ENCODE results near the gene SEC14L1.

DNA sequence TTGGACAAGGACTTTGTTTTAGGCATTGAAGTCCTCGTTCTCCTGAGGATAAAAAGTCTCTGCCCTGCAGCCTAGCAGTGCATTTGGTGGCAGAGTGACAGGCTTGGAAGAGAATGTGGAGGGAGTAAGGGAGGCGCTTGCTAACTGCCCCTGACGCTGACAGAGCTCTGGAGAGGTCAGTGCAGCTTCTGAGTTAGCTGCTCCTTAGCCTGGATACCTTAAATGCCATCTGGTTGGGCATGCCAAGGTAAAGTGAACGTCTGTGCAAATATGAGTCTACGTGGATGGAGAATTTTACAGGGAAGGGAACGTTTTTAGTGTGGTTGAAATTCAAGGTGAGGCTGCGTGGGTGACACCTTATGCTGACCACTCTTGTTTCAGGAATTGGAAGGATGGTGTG lies 44.4 kb downstream of the SEC14L1 start:
- TF ChIP-seq SREBF2 (IDR thresholded peaks at IDR 0.05) (no peak), TP53 (CRISPR knock-in tag; IDR thresholded peaks at IDR 0.05) (no peak), RFX5 (IDR thresholded peaks at IDR 0.05) (no peak), BHLHE40 (IDR thresholded peaks at IDR 0.05; ENCODE audit: low read depth, low read length) (no peak), MAFK (IDR thresholded peaks at IDR 0.05; ENCODE audit: partially characterized antibody) (no peak), HOXA7 (CRISPR knock-in tag; IDR thresholded peaks at IDR 0.05) (no peak), ZSCAN20 (CRISPR knock-in tag; IDR thresholded peaks at IDR 0.05) (no peak), MYC (IDR thresholded peaks at IDR 0.05; ENCODE audit: borderline replicate concordance, low read length) (no peak), JUN (IDR thresholded peaks at IDR 0.05) (no peak), ZNF302 (CRISPR knock-in tag; IDR thresholded peaks at IDR 0.05) (no peak), RAD21 (conservative IDR thresholded peaks at IDR 0.05 in 1 of 2, IDR thresholded peaks at IDR 0.05 in 1 of 2) (no peak)
- TF ChIP-seq, protein P1, sequence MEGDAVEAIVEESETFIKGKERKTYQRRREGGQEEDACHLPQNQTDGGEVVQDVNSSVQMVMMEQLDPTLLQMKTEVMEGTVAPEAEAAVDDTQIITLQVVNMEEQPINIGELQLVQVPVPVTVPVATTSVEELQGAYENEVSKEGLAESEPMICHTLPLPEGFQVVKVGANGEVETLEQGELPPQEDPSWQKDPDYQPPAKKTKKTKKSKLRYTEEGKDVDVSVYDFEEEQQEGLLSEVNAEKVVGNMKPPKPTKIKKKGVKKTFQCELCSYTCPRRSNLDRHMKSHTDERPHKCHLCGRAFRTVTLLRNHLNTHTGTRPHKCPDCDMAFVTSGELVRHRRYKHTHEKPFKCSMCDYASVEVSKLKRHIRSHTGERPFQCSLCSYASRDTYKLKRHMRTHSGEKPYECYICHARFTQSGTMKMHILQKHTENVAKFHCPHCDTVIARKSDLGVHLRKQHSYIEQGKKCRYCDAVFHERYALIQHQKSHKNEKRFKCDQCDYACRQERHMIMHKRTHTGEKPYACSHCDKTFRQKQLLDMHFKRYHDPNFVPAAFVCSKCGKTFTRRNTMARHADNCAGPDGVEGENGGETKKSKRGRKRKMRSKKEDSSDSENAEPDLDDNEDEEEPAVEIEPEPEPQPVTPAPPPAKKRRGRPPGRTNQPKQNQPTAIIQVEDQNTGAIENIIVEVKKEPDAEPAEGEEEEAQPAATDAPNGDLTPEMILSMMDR (IDR thresholded peaks at IDR 0.05), result no peak
- TF ChIP-seq, protein P2, sequence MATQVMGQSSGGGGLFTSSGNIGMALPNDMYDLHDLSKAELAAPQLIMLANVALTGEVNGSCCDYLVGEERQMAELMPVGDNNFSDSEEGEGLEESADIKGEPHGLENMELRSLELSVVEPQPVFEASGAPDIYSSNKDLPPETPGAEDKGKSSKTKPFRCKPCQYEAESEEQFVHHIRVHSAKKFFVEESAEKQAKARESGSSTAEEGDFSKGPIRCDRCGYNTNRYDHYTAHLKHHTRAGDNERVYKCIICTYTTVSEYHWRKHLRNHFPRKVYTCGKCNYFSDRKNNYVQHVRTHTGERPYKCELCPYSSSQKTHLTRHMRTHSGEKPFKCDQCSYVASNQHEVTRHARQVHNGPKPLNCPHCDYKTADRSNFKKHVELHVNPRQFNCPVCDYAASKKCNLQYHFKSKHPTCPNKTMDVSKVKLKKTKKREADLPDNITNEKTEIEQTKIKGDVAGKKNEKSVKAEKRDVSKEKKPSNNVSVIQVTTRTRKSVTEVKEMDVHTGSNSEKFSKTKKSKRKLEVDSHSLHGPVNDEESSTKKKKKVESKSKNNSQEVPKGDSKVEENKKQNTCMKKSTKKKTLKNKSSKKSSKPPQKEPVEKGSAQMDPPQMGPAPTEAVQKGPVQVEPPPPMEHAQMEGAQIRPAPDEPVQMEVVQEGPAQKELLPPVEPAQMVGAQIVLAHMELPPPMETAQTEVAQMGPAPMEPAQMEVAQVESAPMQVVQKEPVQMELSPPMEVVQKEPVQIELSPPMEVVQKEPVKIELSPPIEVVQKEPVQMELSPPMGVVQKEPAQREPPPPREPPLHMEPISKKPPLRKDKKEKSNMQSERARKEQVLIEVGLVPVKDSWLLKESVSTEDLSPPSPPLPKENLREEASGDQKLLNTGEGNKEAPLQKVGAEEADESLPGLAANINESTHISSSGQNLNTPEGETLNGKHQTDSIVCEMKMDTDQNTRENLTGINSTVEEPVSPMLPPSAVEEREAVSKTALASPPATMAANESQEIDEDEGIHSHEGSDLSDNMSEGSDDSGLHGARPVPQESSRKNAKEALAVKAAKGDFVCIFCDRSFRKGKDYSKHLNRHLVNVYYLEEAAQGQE (IDR thresholded peaks at IDR 0.05), result no peak
- TF ChIP-seq, protein P3, sequence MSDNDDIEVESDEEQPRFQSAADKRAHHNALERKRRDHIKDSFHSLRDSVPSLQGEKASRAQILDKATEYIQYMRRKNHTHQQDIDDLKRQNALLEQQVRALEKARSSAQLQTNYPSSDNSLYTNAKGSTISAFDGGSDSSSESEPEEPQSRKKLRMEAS (IDR thresholded peaks at IDR 0.05), result no peak

All from A549 (cell line).